Activated naive CD8-positive, alpha-beta T cell treated with anti-CD3 and anti-CD28 coated beads, Interleukin-2, amount 10 ng/mL, durations not matched to agents 7 days and 5 days (primary cell): ENCODE measurements around the gene SPIRE2. TPM values are rescaled to one million over a fixed set of nuclear protein-coding genes. Genes with fewer than 3 reads are reported as not detected.

Experiments used
- ATAC-seq: fragments of 150-1000 bp; cut with Tn5 transposase; one replicate; pipeline ENCODE4 v1.10.0; 2021; ENCODE audit warnings: low read depth, moderate library complexity
- POLR2A ChIA-PET: fragments of 350-600 bp; sonication (Branson Sonifier 250); formaldehyde crosslinking; loops from one replicate; lab custom pipeline; 2021; ENCODE audit warnings: antibody characterized with exemption; lab: Charles Lee
- DNase-seq: peaks from one replicate; pipeline ENCODE4 v3.0.0; 2021
- H3K27ac Mint-ChIP-seq: one replicate; pipeline ENCODE4 v1.8.0; 2022; ENCODE audit warnings: mild to moderate bottlenecking, mixed read lengths
- H3K27me3 Mint-ChIP-seq: one replicate; pipeline ENCODE4 v1.8.0; 2022; ENCODE audit warnings: mild to moderate bottlenecking, moderate library complexity, mixed read lengths
- H3K36me3 Mint-ChIP-seq: one replicate; pipeline ENCODE4 v1.8.0; 2021; ENCODE audit warnings: mild to moderate bottlenecking, mixed read lengths
- H3K4me1 Mint-ChIP-seq: one replicate; pipeline ENCODE4 v1.8.0; 2021; ENCODE audit warnings: mixed read lengths
- H3K4me3 Mint-ChIP-seq: one replicate; pipeline ENCODE4 v1.8.0; 2022; ENCODE audit warnings: mild to moderate bottlenecking, moderate library complexity, mixed read lengths
- H3K9me3 Mint-ChIP-seq: one replicate; pipeline ENCODE4 v1.8.0; 2021; ENCODE audit warnings: mixed read lengths
- total RNA-seq, 2 experiments: library from RNA; stranded (reverse); gene quantifications; one replicate each; pipeline ENCODE4 v1.2.3, GENCODE V29; 2021

Gene SPIRE2
- total RNA-seq, 2 experiments from 2014 or later, result 1.5 to 1.8 TPM

DNA sequence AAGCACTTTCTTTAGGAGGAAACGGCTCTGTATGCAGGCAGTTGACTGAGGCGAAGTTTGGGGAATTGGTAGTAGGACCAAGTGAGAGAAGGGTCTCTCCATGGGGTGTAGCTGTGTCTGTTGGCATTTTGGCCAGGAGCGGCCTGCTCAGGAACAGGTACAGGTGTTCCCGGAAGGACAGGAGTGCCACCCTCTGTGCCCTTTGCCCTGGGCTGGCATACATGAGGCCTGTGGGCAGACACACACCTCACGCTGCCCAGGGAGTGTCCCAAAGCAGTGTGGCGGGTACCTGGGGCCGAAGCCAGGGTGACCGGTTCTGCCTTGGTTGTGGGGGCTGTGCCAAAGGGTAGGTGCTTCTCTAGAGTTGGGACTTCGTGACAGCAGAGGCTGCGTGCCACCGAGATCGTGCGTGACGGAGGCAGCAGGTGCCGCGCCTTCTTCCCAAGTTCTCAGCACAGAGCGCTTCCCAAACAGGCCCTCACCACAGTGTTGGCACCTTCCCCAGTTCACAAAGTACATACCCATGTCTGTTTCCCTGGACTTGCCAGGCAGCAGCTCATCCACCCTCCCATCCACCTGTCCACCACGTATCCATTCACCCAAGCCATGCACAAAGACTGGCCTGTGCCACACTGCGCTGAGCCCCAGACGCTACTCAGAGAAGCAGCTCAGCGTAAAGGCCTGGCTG, 25.2 kb downstream of the SPIRE2 start:
- Mint-ChIP-seq H3K4me3 (no peak overlapping the region), H3K36me3 (no peaks in the 10 kb centered on the region), H3K27ac (no peak overlapping the region), H3K4me1 (no peaks in the 10 kb centered on the region), H3K27me3 (peaks cover 5% of the 10 kb centered on the region), H3K9me3 (no peaks in the 10 kb centered on the region)
- ATAC-seq (no peak), DNase-seq (no peak)
- POLR2A ChIA-PET, result no interaction called here

DNA sequence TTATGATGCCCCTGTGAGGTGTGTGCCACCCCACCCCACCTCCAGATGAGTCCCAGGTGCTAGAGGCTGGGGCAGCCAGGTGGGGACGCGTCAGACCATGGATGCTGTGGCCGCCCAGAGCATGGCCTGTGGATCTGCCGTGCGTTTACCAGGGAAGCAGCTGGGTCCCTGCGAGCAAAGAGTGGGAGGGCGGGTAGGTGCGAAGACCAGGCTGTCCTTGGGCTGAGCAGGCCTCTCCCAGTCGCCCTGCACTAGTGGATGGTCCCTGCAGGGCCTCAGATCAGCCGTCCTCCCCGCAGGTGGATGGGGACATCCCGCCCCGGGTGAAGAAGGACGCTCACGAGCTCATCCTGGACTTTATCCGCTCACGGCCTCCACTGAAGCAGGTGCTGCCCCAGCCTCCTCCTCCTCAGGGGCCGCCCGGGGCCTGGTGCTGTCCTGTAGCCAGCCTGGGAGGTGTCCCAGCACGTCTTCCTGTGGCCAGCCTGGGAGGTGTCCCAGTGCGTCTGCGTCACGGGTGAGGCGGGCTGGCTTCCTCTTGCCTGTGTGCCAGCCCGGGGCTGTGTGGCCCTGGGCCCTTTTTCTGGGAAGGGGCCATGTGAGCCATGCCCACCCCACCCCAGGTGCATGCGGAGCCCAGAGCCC, 27.1 kb downstream of the SPIRE2 start:
- Mint-ChIP-seq H3K36me3 (no peaks in the 10 kb centered on the region), H3K27me3 (peaks cover 5% of the 10 kb centered on the region), H3K4me1 (peaks cover 1% of the 10 kb centered on the region), H3K9me3 (no peaks in the 10 kb centered on the region), H3K4me3 (no peak overlapping the region), H3K27ac (no peak overlapping the region)
- DNase-seq (no peak), ATAC-seq (no peak)
- POLR2A ChIA-PET, result interaction anchor here (0.6 kb wide), 1 partner anchor 14 kb away, joined by 4 read pairs; no protein-coding TSS in a partner anchor

DNA sequence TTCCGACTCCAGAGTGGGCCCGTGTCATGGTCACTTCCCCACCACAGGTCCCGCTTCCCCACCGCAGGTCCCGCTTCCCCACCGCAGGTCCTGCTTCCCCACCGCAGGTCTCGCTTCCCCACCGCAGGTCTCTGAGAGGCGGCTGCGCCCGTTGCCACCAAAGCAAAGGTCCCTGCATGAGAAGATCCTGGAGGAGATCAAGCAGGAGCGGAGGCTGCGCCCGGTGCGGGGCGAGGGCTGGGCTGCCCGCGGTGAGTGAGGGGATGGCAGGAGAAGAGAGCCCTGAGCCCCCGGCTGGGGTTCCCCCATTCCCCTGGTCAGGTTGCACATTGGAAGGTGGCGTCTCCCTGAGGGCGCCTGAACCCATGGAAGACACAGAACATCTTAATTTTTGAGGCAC, 27.7 kb downstream of the SPIRE2 start:
- POLR2A ChIA-PET, result interaction anchor here (0.6 kb wide), 1 partner anchor 14 kb away, joined by 4 read pairs; no protein-coding TSS in a partner anchor
- no peaks in the 10 kb centered on the region for H3K36me3 Mint-ChIP-seq
- peaks cover 4% of the 10 kb centered on the region for H3K4me1 Mint-ChIP-seq

DNA sequence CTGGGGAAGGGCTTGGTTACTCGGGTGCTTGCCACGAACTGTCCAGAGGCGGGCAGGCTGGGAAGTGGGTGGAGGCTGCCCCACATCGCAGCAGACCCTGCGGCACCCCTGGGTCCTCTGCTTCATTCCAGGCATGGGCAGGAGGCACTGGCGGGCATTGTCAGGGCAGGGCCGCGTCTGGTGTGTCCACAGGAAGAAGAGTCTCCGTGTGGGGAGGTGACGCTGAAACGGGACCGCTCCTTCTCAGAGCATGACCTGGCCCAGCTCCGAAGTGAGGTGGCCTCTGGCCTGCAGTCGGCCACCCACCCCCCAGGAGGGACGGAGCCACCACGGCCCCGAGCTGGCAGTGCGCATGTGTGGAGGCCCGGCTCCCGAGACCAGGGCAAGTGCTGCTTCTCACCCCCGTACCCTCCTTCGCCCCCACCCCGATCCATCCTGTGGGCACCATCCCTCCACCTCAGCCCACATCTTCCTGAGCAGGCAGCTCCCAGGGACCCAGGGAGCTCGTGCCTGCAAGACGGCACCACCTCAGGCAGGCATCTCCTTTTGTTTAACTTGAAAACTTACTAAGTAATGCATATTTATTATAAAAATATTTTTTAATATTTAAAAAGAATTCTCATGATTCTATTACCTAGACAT, 30.8 kb downstream of the SPIRE2 start:
- no peak overlapping the region for H3K27ac Mint-ChIP-seq
- no peaks in the 10 kb centered on the region for H3K27me3 Mint-ChIP-seq
- H3K4me3 Mint-ChIP-seq, result no peak overlapping the region
- peaks cover 21% of the 10 kb centered on the region for H3K4me1 Mint-ChIP-seq
- no peak for ATAC-seq
- H3K36me3 Mint-ChIP-seq, result no peaks in the 10 kb centered on the region
- DNase-seq, result no peak
- no peaks in the 10 kb centered on the region for H3K9me3 Mint-ChIP-seq
- POLR2A ChIA-PET, result interaction anchor here (3.1 kb wide), 1 partner anchor 14 kb away, joined by 16 read pairs; the partner anchor contains the start of gene TCF25

More for the DNA sequence above, 27.7 kb downstream of the SPIRE2 start:
- ATAC-seq (no peak), DNase-seq (no peak)
- Mint-ChIP-seq H3K4me3 (no peak overlapping the region), H3K9me3 (no peaks in the 10 kb centered on the region), H3K27me3 (peaks cover 4% of the 10 kb centered on the region), H3K27ac (no peak overlapping the region)

DNA sequence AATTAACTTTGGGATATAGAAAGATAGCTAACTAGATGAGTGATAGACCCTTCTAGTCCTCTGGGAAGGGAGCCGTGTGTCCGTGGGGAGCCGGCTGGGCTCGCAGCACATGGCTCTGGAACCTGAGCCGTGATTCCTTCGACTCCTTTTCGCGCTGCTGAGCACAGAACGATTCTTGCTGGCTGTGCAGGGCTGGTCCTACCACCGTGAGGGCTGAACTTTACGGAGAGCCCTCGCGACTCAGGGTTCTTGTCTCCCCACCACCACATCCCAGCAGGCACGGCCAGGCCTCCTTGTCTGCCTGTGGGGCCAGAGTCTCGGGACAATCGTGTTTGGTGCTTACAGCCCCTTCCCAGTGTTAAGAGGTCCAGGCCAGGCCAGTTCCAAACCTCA, 31.3 kb downstream of the SPIRE2 start:
- H3K27ac Mint-ChIP-seq, result no peak overlapping the region
- no peaks in the 10 kb centered on the region for H3K36me3 Mint-ChIP-seq
- POLR2A ChIA-PET, result interaction anchor here (1.0 to 3.1 kb wide), 3 partner anchors 13 to 153 kb away, joined by 3 to 16 read pairs (median 13); partner anchors contain the start of gene TCF25
- DNase-seq (no peak), ATAC-seq (no peak)
- peaks cover 26% of the 10 kb centered on the region for H3K4me1 Mint-ChIP-seq
- no peaks in the 10 kb centered on the region for H3K27me3 Mint-ChIP-seq
- H3K4me3 Mint-ChIP-seq, result no peak overlapping the region
- H3K9me3 Mint-ChIP-seq, result no peaks in the 10 kb centered on the region

- ATAC-seq, result peak; percentile 75
- Mint-ChIP-seq H3K4me1 (peaks cover 29% of the 10 kb centered on the region), H3K36me3 (peaks cover 3% of the 10 kb centered on the region), H3K27ac (peak overlapping the region; percentile 2), H3K27me3 (no peaks in the 10 kb centered on the region), H3K9me3 (peaks cover 1% of the 10 kb centered on the region), H3K4me3 (no peak overlapping the region)
- POLR2A ChIA-PET, result interaction anchor here (0.5 to 3.1 kb wide), 9 partner anchors 12 to 357 kb away, joined by 3 to 16 read pairs (median 4); partner anchors contain the start of gene TCF25
- peak; percentile 90 for DNase-seq
These were observed 32.6 kb downstream of the SPIRE2 start for GRCh38 chr16:89860747-89861304.

DNA sequence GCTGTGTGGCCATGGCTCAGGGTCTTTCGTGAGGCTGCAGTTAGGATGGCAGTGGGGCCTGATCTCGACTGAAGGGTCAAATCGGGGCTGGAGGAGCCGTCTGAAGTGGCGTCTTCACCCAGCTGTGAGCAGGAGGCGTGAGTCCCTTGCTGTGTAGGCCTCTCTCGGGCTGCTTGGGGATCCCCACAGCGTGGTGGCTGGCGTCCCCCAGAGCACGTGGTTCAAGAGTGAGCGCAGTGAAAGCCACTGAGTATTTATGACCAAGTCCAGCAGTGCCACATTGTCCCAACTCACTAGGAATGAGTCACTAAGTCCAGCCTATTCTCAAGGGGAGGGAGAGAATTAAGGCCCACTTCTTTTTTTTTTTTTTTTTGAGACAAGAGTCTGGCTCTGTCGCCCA, 33.4 kb downstream of the SPIRE2 start:
- no peaks in the 10 kb centered on the region for H3K27me3 Mint-ChIP-seq
- peaks cover 1% of the 10 kb centered on the region for H3K9me3 Mint-ChIP-seq
- H3K4me1 Mint-ChIP-seq, result peaks cover 29% of the 10 kb centered on the region
- ATAC-seq, result no peak
- POLR2A ChIA-PET, result interaction anchor here (0.5 to 3.1 kb wide), 8 partner anchors 11 to 358 kb away, joined by 3 to 16 read pairs (median 5); partner anchors contain the start of gene TCF25
- DNase-seq, result no peak
- no peak overlapping the region for H3K4me3 Mint-ChIP-seq
- no peak overlapping the region for H3K27ac Mint-ChIP-seq
- peaks cover 4% of the 10 kb centered on the region for H3K36me3 Mint-ChIP-seq

GRCh38 chr16:89862732-89863131, 34.5 kb downstream of the SPIRE2 start:
- peaks cover 29% of the 10 kb centered on the region for H3K4me1 Mint-ChIP-seq
- DNase-seq (no peak), ATAC-seq (no peak)
- peak overlapping the region; percentile 63 for H3K4me3 Mint-ChIP-seq
- H3K27me3 Mint-ChIP-seq, result no peaks in the 10 kb centered on the region
- peak overlapping the region; percentile 87 for H3K27ac Mint-ChIP-seq
- POLR2A ChIA-PET, result interaction anchor here (0.7 to 2.2 kb wide), 3 partner anchors 10 to 46 kb away, joined by 3 to 44 read pairs (median 3); partner anchors contain the start of gene TCF25
- peaks cover 5% of the 10 kb centered on the region for H3K36me3 Mint-ChIP-seq
- peaks cover 1% of the 10 kb centered on the region for H3K9me3 Mint-ChIP-seq

GRCh38 chr16:89863741-89864526, 35.7 kb downstream of the SPIRE2 start:
- H3K27me3 Mint-ChIP-seq, result no peaks in the 10 kb centered on the region
- H3K4me3 Mint-ChIP-seq, result peak overlapping the region; percentile 63
- ATAC-seq, result peak; percentile 63
- peak overlapping the region; percentile 87 for H3K27ac Mint-ChIP-seq
- peaks cover 5% of the 10 kb centered on the region for H3K36me3 Mint-ChIP-seq
- POLR2A ChIA-PET, result interaction anchor here (0.5 to 2.3 kb wide), 12 partner anchors 9 to 1294 kb away, joined by 3 to 44 read pairs (median 3); partner anchors contain the start of genes SPATA2L, TCF25 and ZC3H18
- H3K4me1 Mint-ChIP-seq, result peaks cover 29% of the 10 kb centered on the region
- peak; percentile 52 for DNase-seq
- peaks cover 1% of the 10 kb centered on the region for H3K9me3 Mint-ChIP-seq

- Mint-ChIP-seq H3K36me3 (peaks cover 5% of the 10 kb centered on the region), H3K4me3 (peak overlapping the region; percentile 63), H3K4me1 (peaks cover 29% of the 10 kb centered on the region), H3K27ac (peak overlapping the region; percentile 87), H3K27me3 (no peaks in the 10 kb centered on the region), H3K9me3 (peaks cover 1% of the 10 kb centered on the region)
- POLR2A ChIA-PET, result interaction anchor here (0.5 to 2.3 kb wide), 8 partner anchors 9 to 1294 kb away, joined by 3 to 44 read pairs (median 4); partner anchors contain the start of genes SPATA2L, TCF25 and ZC3H18
- no peak for DNase-seq
- no peak for ATAC-seq
These were observed 36.2 kb downstream of the SPIRE2 start for GRCh38 chr16:89864527-89864820.

GRCh38 chr16:89867918-89868317, 39.6 kb downstream of the SPIRE2 start:
- peaks cover 21% of the 10 kb centered on the region for H3K4me1 Mint-ChIP-seq
- H3K36me3 Mint-ChIP-seq, result peaks cover 7% of the 10 kb centered on the region
- POLR2A ChIA-PET, result no interaction called here
- DNase-seq, result no peak
- H3K9me3 Mint-ChIP-seq, result peaks cover 1% of the 10 kb centered on the region
- H3K27me3 Mint-ChIP-seq, result no peaks in the 10 kb centered on the region
- H3K4me3 Mint-ChIP-seq, result no peak overlapping the region
- no peak overlapping the region for H3K27ac Mint-ChIP-seq
- no peak for ATAC-seq

DNA sequence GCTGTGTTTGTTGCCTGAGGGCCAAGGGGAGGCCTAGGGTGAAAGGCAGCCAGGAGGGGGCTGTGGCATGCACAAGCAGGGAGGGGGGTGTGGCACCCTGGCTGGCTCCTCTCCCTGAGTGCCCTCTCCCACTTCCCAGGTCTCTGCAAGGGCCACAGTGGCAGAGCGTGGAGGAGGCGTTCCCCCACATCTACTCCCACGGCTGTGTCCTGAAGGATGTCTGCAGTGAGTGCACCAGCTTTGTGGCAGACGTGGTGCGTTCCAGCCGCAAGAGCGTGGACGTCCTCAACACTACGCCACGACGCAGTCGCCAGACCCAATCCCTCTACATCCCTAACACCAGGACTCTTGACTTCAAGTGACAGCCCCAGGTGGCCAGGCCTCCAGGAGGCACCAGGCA, 41.6 kb downstream of the SPIRE2 start:
- H3K27ac Mint-ChIP-seq, result no peak overlapping the region
- POLR2A ChIA-PET, result no interaction called here

More for the DNA sequence above, 41.6 kb downstream of the SPIRE2 start:
- ATAC-seq, result no peak
- Mint-ChIP-seq H3K36me3 (peaks cover 13% of the 10 kb centered on the region), H3K4me3 (no peak overlapping the region), H3K4me1 (peaks cover 6% of the 10 kb centered on the region), H3K27me3 (no peaks in the 10 kb centered on the region), H3K9me3 (peaks cover 1% of the 10 kb centered on the region)
- DNase-seq, result no peak
